Chondrocyte (in vitro differentiated cells): ENCODE measurements around the gene TRABD2B. TPM values are rescaled to one million over a fixed set of nuclear protein-coding genes. Genes with fewer than 3 reads are reported as not detected.

Source experiments
- DNase-seq: peaks from one replicate; pipeline ENCODE4 v3.0.0; 2021; ENCODE audit warnings: mixed read lengths, low spot score
- H3K27ac Mint-ChIP-seq: one replicate; pipeline ENCODE4 v1.8.0; 2021; ENCODE audit warnings: mild to moderate bottlenecking, moderate library complexity, mixed read lengths; ENCODE audit not compliant: unreplicated experiment
- H3K27me3 Mint-ChIP-seq: 2 replicates; pipeline ENCODE4 v1.8.0; 2021; ENCODE audit warnings: low read depth, mixed read lengths
- H3K36me3 Mint-ChIP-seq: 2 replicates; pipeline ENCODE4 v1.8.0; 2021; ENCODE audit warnings: low read depth, mixed read lengths
- H3K4me1 Mint-ChIP-seq: 2 replicates; pipeline ENCODE4 v1.8.0; 2021; ENCODE audit warnings: low read depth, mild to moderate bottlenecking, mixed read lengths
- H3K4me3 Mint-ChIP-seq: one replicate; pipeline ENCODE4 v1.8.0; 2021; ENCODE audit warnings: mild to moderate bottlenecking, moderate library complexity, mixed read lengths; ENCODE audit not compliant: unreplicated experiment
- H3K9me3 Mint-ChIP-seq: 2 replicates; pipeline ENCODE4 v1.8.0; 2021; ENCODE audit warnings: low read depth, mixed read lengths
- CTCF ChIP-seq: fragments of 200-600 bp; sonication (generic); IDR thresholded peaks from 2 replicates; pipeline ENCODE4 v1.5.0; 2021; ENCODE audit warnings: antibody characterized with exemption, mild to moderate bottlenecking, moderate library complexity
- total RNA-seq: library from RNA; stranded (reverse); gene quantifications from 3 replicates; pipeline ENCODE4 v1.2.1, GENCODE V29; 2021

TRABD2B gene
- total RNA-seq, 1 donor from 2014 or later = 0.90 TPM

DNA sequence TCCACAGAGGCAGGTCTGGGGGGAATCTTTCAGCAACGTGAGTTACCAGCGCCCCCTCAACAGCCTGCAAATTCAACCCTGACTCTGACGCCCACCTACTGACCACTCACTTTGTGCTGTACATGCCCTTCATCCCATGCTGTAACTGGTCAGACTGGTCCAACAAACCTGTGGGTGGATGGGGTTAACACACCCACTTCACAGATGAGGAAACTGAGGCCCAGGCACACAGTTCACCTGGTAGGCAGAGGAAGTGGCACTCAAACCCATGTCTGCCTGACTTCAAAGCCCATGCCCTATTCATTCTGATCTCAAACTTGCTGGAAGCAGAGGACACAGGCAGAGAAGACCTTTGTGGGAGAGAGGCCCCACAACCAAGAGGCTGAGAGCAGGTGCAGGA is 172.9 kb downstream of the TRABD2B start:
- no peak overlapping the region for H3K4me3 Mint-ChIP-seq
- peaks cover 9% of the 10 kb centered on the region for H3K27me3 Mint-ChIP-seq
- no peaks in the 10 kb centered on the region for H3K36me3 Mint-ChIP-seq
- H3K27ac Mint-ChIP-seq = no peak overlapping the region
- H3K9me3 Mint-ChIP-seq = no peaks in the 10 kb centered on the region
- H3K4me1 Mint-ChIP-seq = peaks cover 19% of the 10 kb centered on the region
- DNase-seq = no peak
- TF ChIP-seq CTCF = no peak

DNA sequence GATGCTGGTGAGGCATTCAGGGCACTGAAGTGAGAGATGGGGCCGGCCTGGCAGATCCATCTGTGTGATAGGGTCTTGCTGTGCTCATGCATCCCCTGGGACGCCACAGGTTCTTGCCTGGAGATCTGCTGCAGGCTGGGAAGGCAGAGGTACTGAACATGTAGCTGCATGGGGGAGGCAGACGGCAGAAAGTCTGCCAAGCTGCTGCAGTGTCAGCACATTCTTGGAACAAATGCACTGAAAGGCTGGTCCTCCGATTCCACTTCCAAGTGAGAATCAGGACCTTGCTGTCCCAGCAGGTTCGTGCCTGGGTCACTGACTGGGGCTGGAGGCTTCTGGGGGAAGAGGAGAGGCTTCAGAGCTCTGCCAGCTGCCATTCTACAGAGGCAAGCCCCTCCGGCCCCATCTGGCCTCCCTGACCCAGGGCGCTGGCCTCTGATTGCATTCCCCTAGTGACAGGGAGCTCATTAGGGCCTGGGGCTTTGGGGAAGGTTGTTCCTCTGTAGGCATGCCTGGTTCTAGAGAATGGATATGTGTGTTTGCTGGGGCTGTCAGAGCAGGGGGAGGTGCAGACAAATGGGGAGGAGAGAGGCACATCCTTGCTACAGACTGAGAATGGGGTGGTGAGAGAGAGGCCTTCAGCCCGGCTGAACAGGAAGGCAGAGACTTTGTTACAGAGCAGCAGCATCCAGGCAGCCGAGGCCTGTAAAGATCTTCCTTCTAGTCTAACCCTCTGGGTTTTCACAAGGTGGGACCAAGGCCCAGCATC is 174.0 kb downstream of the TRABD2B start:
- Mint-ChIP-seq H3K27me3 (peaks cover 6% of the 10 kb centered on the region), H3K4me1 (peaks cover 19% of the 10 kb centered on the region), H3K27ac (no peak overlapping the region), H3K4me3 (no peak overlapping the region), H3K9me3 (no peaks in the 10 kb centered on the region), H3K36me3 (no peaks in the 10 kb centered on the region)
- TF ChIP-seq CTCF = no peak
- no peak for DNase-seq

DNA sequence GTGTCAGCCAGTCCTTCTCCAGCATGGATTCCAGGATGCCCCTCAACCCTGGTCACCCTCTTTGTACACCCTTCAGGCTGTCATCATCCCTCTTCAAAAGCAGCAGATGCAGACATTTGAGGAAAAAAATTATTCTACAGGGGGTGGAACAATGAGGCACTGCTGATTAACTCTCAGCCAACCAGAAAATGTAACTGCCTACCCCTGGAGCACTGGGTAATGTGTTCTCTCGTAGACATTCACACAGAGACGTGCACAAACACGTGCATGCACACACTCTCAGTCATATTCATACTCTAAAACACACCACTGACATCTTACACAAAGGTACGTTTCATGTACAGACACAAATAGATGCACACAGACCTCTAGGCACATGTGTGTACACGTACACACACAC is 175.4 kb downstream of the TRABD2B start:
- no peak for TF ChIP-seq CTCF
- H3K27ac Mint-ChIP-seq = no peak overlapping the region
- no peaks in the 10 kb centered on the region for H3K9me3 Mint-ChIP-seq
- DNase-seq = no peak
- H3K27me3 Mint-ChIP-seq = peaks cover 6% of the 10 kb centered on the region
- no peak overlapping the region for H3K4me3 Mint-ChIP-seq
- peaks cover 18% of the 10 kb centered on the region for H3K4me1 Mint-ChIP-seq
- no peaks in the 10 kb centered on the region for H3K36me3 Mint-ChIP-seq

GRCh38 chr1:47819574-47819888 is 177.7 kb downstream of the TRABD2B start:
- H3K9me3 Mint-ChIP-seq = no peaks in the 10 kb centered on the region
- no peak overlapping the region for H3K27ac Mint-ChIP-seq
- H3K4me1 Mint-ChIP-seq = peaks cover 31% of the 10 kb centered on the region
- no peaks in the 10 kb centered on the region for H3K36me3 Mint-ChIP-seq
- no peak overlapping the region for H3K4me3 Mint-ChIP-seq
- peaks cover 3% of the 10 kb centered on the region for H3K27me3 Mint-ChIP-seq
- TF ChIP-seq CTCF = no peak
- DNase-seq = no peak

GRCh38 chr1:47818682-47819573 is 178.3 kb downstream of the TRABD2B start:
- Mint-ChIP-seq H3K27ac (no peak overlapping the region), H3K27me3 (peaks cover 6% of the 10 kb centered on the region), H3K36me3 (no peaks in the 10 kb centered on the region), H3K4me3 (no peak overlapping the region), H3K9me3 (no peaks in the 10 kb centered on the region), H3K4me1 (peaks cover 37% of the 10 kb centered on the region)
- TF ChIP-seq CTCF = no peak
- DNase-seq = no peak
